H9 (cell line): Measurements from ENCODE around the gene MEG3. TPM values are rescaled to one million over a fixed set of nuclear protein-coding genes. Genes with fewer than 3 reads are reported as not detected.

ENCODE experiments used
- DNase-seq: peaks from one replicate; pipeline ENCODE4 v3.0.0-alpha.2; 2017
- H2AFZ ChIP-seq: one replicate; pipeline ENCODE4 v1.6.1; 2013; ENCODE audit warnings: mild to moderate bottlenecking, low read length, control low read depth, moderate library complexity
- H2AK5ac ChIP-seq: 2 replicates; pipeline ENCODE4 v1.6.1; 2013; ENCODE audit warnings: low read length, control low read depth, mixed read lengths; ENCODE audit not compliant: insufficient read length
- H2BK120ac ChIP-seq: one replicate; pipeline ENCODE4 v1.6.1; 2013; ENCODE audit warnings: low read depth, mild to moderate bottlenecking, low read length, control low read depth, inconsistent platforms; ENCODE audit not compliant: poor library complexity, severe bottlenecking
- H2BK12ac ChIP-seq: 2 replicates; pipeline ENCODE4 v1.6.1; 2013; ENCODE audit warnings: low read length, control low read depth, mixed read lengths, low read depth; ENCODE audit not compliant: insufficient read length
- H2BK15ac ChIP-seq: 2 replicates; pipeline ENCODE4 v1.6.1; 2013; ENCODE audit warnings: low read depth, low read length, control low read depth
- H2BK20ac ChIP-seq: one replicate; pipeline ENCODE4 v1.6.1; 2013; ENCODE audit warnings: low read depth, mild to moderate bottlenecking, low read length, control low read depth, inconsistent platforms; ENCODE audit not compliant: poor library complexity, severe bottlenecking
- H2BK5ac ChIP-seq: 2 replicates; pipeline ENCODE4 v1.6.1; 2013; ENCODE audit warnings: low read length, control low read depth, mixed read lengths; ENCODE audit not compliant: insufficient read length
- H3K14ac ChIP-seq: 2 replicates; pipeline ENCODE4 v1.6.1; 2013; ENCODE audit warnings: low read length, control low read depth; ENCODE audit not compliant: insufficient read depth
- H3K18ac ChIP-seq: 2 replicates; pipeline ENCODE4 v1.6.1; 2013; ENCODE audit warnings: low read depth, mild to moderate bottlenecking, mixed read lengths, low read length, control low read depth; ENCODE audit not compliant: insufficient read length
- H3K23ac ChIP-seq: 2 replicates; pipeline ENCODE4 v1.6.1; 2013; ENCODE audit warnings: low read length, control low read depth, mixed read lengths, low read depth; ENCODE audit not compliant: insufficient read length
- H3K23me2 ChIP-seq: 2 replicates; pipeline ENCODE4 v1.6.1; 2013; ENCODE audit warnings: low read depth, mild to moderate bottlenecking, mixed read lengths, low read length, control low read depth; ENCODE audit not compliant: insufficient read length, poor library complexity, severe bottlenecking
- H3K27ac ChIP-seq: 2 replicates; pipeline ENCODE4 v1.5.1; 2013; ENCODE audit warnings: low read length, control low read depth, mixed read lengths, low read depth; ENCODE audit not compliant: insufficient read length
- H3K27me3 ChIP-seq: 2 replicates; pipeline ENCODE4 v1.6.1; 2013; ENCODE audit warnings: low read length, control low read depth, inconsistent platforms; ENCODE audit not compliant: insufficient read depth
- H3K4ac ChIP-seq: 2 replicates; pipeline ENCODE4 v1.6.1; 2013; ENCODE audit warnings: low read depth, mild to moderate bottlenecking, control low read depth, inconsistent platforms, low read length, moderate library complexity
- H3K4me1 ChIP-seq: 2 replicates; pipeline ENCODE4 v1.6.1; 2013; ENCODE audit warnings: low read length, control low read depth, inconsistent platforms; ENCODE audit not compliant: insufficient read depth
- H3K4me2 ChIP-seq: 2 replicates; pipeline ENCODE4 v1.6.1; 2013; ENCODE audit warnings: low read length, control low read depth, mixed read lengths; ENCODE audit not compliant: insufficient read length, insufficient read depth
- H3K56ac ChIP-seq: 2 replicates; pipeline ENCODE4 v1.6.1; 2013; ENCODE audit warnings: low read depth, mild to moderate bottlenecking, mixed read lengths, low read length, control low read depth; ENCODE audit not compliant: insufficient read length
- H3K79me1 ChIP-seq: 2 replicates; pipeline ENCODE4 v1.6.1; 2013; ENCODE audit warnings: low read depth, mild to moderate bottlenecking, moderate library complexity, low read length, control low read depth, inconsistent platforms; ENCODE audit not compliant: insufficient read depth, poor library complexity, severe bottlenecking
- H3K79me2 ChIP-seq: 2 replicates; pipeline ENCODE4 v1.6.1; 2013; ENCODE audit warnings: low read length, control low read depth, inconsistent platforms; ENCODE audit not compliant: insufficient read depth
- H3K9ac ChIP-seq: 2 replicates; pipeline ENCODE4 v1.6.1; 2013; ENCODE audit warnings: low read length, control low read depth, mixed read lengths; ENCODE audit not compliant: insufficient read length; ENCODE audit errors: extremely low read depth
- H3K9me3 ChIP-seq: one replicate; pipeline ENCODE4 v1.6.1; 2013; ENCODE audit warnings: low read depth, low read length, inconsistent platforms; ENCODE audit not compliant: control insufficient read depth
- H3T11ph ChIP-seq: one replicate; pipeline ENCODE4 v1.6.1; 2013; ENCODE audit warnings: mild to moderate bottlenecking, low read length, control low read depth, inconsistent platforms
- H4K20me1 ChIP-seq: one replicate; pipeline ENCODE4 v1.6.1; 2013; ENCODE audit not compliant: control insufficient read depth, insufficient read length, insufficient read depth
- H4K5ac ChIP-seq: 2 replicates; pipeline ENCODE4 v1.6.1; 2013; ENCODE audit warnings: low read depth, mild to moderate bottlenecking, mixed read lengths, low read length, control low read depth; ENCODE audit not compliant: insufficient read length
- H4K8ac ChIP-seq: replicated peaks from 2 replicates; pipeline ENCODE4 v1.6.1; 2013; ENCODE audit warnings: low read length, control low read depth, mixed read lengths, low read depth; ENCODE audit not compliant: insufficient read length
- H4K91ac ChIP-seq: 2 replicates; pipeline ENCODE4 v1.6.1; 2013; ENCODE audit warnings: low read depth, mild to moderate bottlenecking, moderate library complexity, mixed read lengths, low read length, control low read depth; ENCODE audit not compliant: insufficient read length
- H3K27ac Mint-ChIP-seq, 3 experiments: 2 replicates in 2 of 3; 3 replicates in 1 of 3; pipeline ENCODE4 v1.8.0; 2020 to 2021; ENCODE audit warnings: mixed read lengths in 3 of 3, mild to moderate bottlenecking in 1 of 3, moderate library complexity in 1 of 3
- H3K27me3 Mint-ChIP-seq: 2 replicates; pipeline ENCODE4 v1.8.0; 2021; ENCODE audit warnings: low read depth, mild to moderate bottlenecking, moderate library complexity, mixed read lengths
- H3K36me3 Mint-ChIP-seq, 3 experiments: 2 replicates in 2 of 3; 3 replicates in 1 of 3; pipeline ENCODE4 v1.8.0; 2020 to 2021; ENCODE audit warnings: low read depth in 3 of 3, mixed read lengths in 3 of 3; ENCODE audit not compliant: insufficient read depth in 1 of 3
- H3K4me1 Mint-ChIP-seq, 2 experiments: 2 replicates each; pipeline ENCODE4 v1.8.0; 2020; ENCODE audit warnings: mixed read lengths in 2 of 2
- H3K4me3 Mint-ChIP-seq, 2 experiments: 2 replicates in 1 of 2; 3 replicates in 1 of 2; pipeline ENCODE4 v1.8.0; 2020 to 2021; ENCODE audit warnings: mild to moderate bottlenecking in 2 of 2, mixed read lengths in 2 of 2, moderate library complexity in 1 of 2
- H3K9me3 Mint-ChIP-seq, 2 experiments: 2 replicates in 1 of 2; 3 replicates in 1 of 2; pipeline ENCODE4 v1.8.0; 2020; ENCODE audit warnings: mild to moderate bottlenecking in 2 of 2, mixed read lengths in 2 of 2, moderate library complexity in 1 of 2
- WGBS: extraction: QIAGEN DNeasy Blood & Tissue Kit; methylation state at CpG from one replicate; pipeline ENCODE4 v1.1.7; 2013; ENCODE audit warnings: missing lambda C conversion rate, low lambda C conversion rate, mixed read lengths; ENCODE audit not compliant: insufficient read length; ENCODE audit errors: extremely low coverage; 5-methylcytosine and 5-hydroxymethylcytosine counted together
- total RNA-seq: library from RNA; stranded (reverse); gene quantifications from 2 replicates; pipeline ENCODE4 v1.2.1, GENCODE V29; 2021
- TF ChIP-seq, protein P1 (sequence below): fragments of 200-600 bp; sonication (generic); conservative IDR thresholded peaks from 3 replicates; pipeline ENCODE4 v1.8.0; 2021; ENCODE audit warnings: antibody characterized with exemption, mild to moderate bottlenecking

Gene MEG3
- total RNA-seq, 1 experiment from 2014 or later = 0.52 TPM

DNA sequence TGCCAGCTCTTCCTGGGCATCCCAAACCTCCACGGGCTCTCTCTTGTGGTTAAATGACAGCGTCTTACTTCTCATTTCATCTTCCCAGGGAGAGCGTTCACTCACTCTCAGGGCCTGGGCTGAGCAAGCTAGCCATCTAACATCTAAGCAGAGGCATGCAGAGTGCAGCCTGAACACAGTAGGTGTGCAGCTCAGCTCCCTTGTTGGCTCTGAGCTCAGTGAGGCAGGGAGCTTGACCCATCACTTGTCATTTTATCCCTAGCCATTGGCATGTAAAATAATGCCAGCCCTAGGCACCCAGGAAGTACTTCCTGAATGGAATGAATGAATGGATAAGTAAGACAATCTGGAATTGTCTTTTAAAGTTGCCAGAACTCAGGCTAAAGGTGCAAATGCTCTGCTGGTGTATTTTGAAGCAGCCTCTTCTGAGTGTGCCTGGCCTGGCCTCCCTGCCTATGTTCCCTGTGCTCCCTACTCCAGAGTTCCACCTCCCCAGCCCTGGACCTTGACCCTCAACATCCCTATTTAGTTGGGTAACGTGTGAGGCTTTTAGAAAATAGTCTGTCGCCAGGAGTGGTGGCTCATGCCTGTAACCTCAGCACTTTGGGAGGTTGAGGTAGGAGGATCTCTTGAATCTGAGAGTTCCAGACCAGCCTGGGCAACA, 9.5 kb upstream of the MEG3 start:
- Histone ChIP-seq H3K23ac (no peak overlapping the region), H3K18ac (no peak overlapping the region), H2BK5ac (no peak overlapping the region), H3K4me1 (no peaks in the 10 kb centered on the region; the same call in 1 of the 2 replicates), H4K8ac (no peak overlapping the region), H4K91ac (no peak overlapping the region), H2BK20ac (no peak overlapping the region), H2AFZ (no peak overlapping the region), H2BK12ac (no peak overlapping the region), H3K27me3 (no peaks in the 10 kb centered on the region), H3K79me1 (no peaks in the 10 kb centered on the region), H3T11ph (no peak overlapping the region), H3K56ac (no peak overlapping the region), H2BK120ac (no peak overlapping the region), H3K4ac (no peak overlapping the region), H3K9ac (no peak overlapping the region), H3K9me3 (peaks cover 9% of the 10 kb centered on the region), H3K23me2 (no peaks in the 10 kb centered on the region), H2AK5ac (no peak overlapping the region), H3K79me2 (no peaks in the 10 kb centered on the region), H4K5ac (no peak overlapping the region), H4K20me1 (no peaks in the 10 kb centered on the region), H3K27ac (no peak overlapping the region), H2BK15ac (no peak overlapping the region), H3K14ac (no peak overlapping the region), H3K4me2 (no peak overlapping the region)
- Mint-ChIP-seq H3K4me3 (no peak overlapping the region), H3K9me3 (peaks cover 13 to 15% of the 10 kb centered on the region in 2 experiments), H3K27ac (peak overlapping the region in 2 of 3 experiments; percentile 61 to 74; a peak in 2 of 7 replicates), H3K4me1 (peaks cover 22 to 25% of the 10 kb centered on the region in 2 experiments), H3K36me3 (peaks cover 9 to 14% (median 9%) of the 10 kb centered on the region in 3 experiments), H3K27me3 (peaks cover 10% of the 10 kb centered on the region)
- WGBS = no CpG with 5 or more reads among the region's 5 CpGs
- TF ChIP-seq, protein P1, sequence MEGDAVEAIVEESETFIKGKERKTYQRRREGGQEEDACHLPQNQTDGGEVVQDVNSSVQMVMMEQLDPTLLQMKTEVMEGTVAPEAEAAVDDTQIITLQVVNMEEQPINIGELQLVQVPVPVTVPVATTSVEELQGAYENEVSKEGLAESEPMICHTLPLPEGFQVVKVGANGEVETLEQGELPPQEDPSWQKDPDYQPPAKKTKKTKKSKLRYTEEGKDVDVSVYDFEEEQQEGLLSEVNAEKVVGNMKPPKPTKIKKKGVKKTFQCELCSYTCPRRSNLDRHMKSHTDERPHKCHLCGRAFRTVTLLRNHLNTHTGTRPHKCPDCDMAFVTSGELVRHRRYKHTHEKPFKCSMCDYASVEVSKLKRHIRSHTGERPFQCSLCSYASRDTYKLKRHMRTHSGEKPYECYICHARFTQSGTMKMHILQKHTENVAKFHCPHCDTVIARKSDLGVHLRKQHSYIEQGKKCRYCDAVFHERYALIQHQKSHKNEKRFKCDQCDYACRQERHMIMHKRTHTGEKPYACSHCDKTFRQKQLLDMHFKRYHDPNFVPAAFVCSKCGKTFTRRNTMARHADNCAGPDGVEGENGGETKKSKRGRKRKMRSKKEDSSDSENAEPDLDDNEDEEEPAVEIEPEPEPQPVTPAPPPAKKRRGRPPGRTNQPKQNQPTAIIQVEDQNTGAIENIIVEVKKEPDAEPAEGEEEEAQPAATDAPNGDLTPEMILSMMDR = no peak
- DNase-seq = no peak
